K562 (cell line): ENCODE measurements around the gene TNPO2. TPM values are rescaled to one million over a fixed set of nuclear protein-coding genes. Genes with fewer than 3 reads are reported as not detected.

Source experiments
- ATAC-seq: fragments of 200-7000 bp; cut with Tn5 transposase; 3 replicates; pipeline ENCODE4 v1.9.1; 2020; ENCODE audit warnings: moderate library complexity
- BruUV-seq: library from RNA; stranded (reverse); fragments of 400-500 nt; replicated peaks from 2 replicates; lab custom pipeline; 2021; lab: Mats Ljungman, UMichigan
- CTCF ChIA-PET: fragments of 300-600 bp; formaldehyde crosslinking; extraction: SDS; loops from one replicate; lab custom pipeline; 2021; ENCODE audit warnings: low intra/inter-chr PET ratio; lab: Yijun Ruan, JAX
- POLR2A ChIA-PET: fragments of 300-600, 350-650 bp; sonication (Branson Sonifier 250); formaldehyde crosslinking; extraction: SDS; loops from one replicate; lab custom pipeline; 2021; ENCODE audit warnings: antibody characterized with exemption, inconsistent platforms; lab: Yijun Ruan, JAX
- DNase-seq, 4 experiments: peaks; one replicate each; pipeline versions ENCODE4 v3.0.0 to v3.0.0-alpha.2; 2011 to 2018; ENCODE audit warnings: low spot score in 3 of 4, mixed read lengths in 3 of 4; ENCODE audit errors: extremely low read depth in 1 of 4
- FAIRE-seq: peaks from 2 replicates; lab custom pipeline; 2011; peaks lifted over from hg19 to GRCh38; lab: Jason Lieb, UNC
- H2AFZ ChIP-seq: 2 replicates; pipeline ENCODE4 v1.6.0; 2011; ENCODE audit warnings: low read depth, low read length, control low read depth, inconsistent platforms
- H3K27ac ChIP-seq: fragments of 200-600 bp; 3 replicates; pipeline ENCODE4 v1.8.0; 2011; ENCODE audit warnings: low read depth, mild to moderate bottlenecking, control low read depth, inconsistent platforms, low read length, moderate library complexity, mixed read lengths; ENCODE audit errors: extremely low read depth
- H3K27me3 ChIP-seq, 2 experiments: fragments of 300-600 bp in 1 of 2; 2 replicates in 1 of 2; 3 replicates in 1 of 2; pipeline versions ENCODE4 v1.6.0 to v1.8.0; 2011; ENCODE audit warnings: inconsistent platforms in 2 of 2, low read length in 2 of 2, mild to moderate bottlenecking in 1 of 2, mixed read lengths in 1 of 2, moderate library complexity in 1 of 2; ENCODE audit not compliant: control insufficient read depth in 2 of 2, insufficient read depth in 2 of 2
- H3K36me3 ChIP-seq: fragments of 300-600 bp; 3 replicates; pipeline ENCODE4 v1.8.0; 2011; ENCODE audit warnings: mild to moderate bottlenecking, low read length, inconsistent platforms; ENCODE audit not compliant: control insufficient read depth, insufficient read depth
- H3K4me1 ChIP-seq, 2 experiments: fragments of 200-600 bp in 1 of 2; replicated peaks in 1 of 2; 2 replicates in 1 of 2; 3 replicates in 1 of 2; pipeline versions ENCODE4 v1.5.1 to v1.8.0; 2011; ENCODE audit warnings: inconsistent platforms in 2 of 2, low read length in 2 of 2, mild to moderate bottlenecking in 1 of 2, mixed read lengths in 1 of 2, moderate library complexity in 1 of 2; ENCODE audit not compliant: control insufficient read depth in 2 of 2, insufficient read depth in 2 of 2
- H3K4me2 ChIP-seq: 2 replicates; pipeline ENCODE4 v1.6.1; 2011; ENCODE audit warnings: low read length, control low read depth, inconsistent platforms, mixed read lengths; ENCODE audit not compliant: insufficient read depth
- H3K4me3 ChIP-seq: fragments of 200-600 bp; sonication (generic), shearing (Covaris generic); 2 replicates; pipeline ENCODE4 v1.5.1; 2016; ENCODE audit warnings: control low read depth, inconsistent platforms
- H3K79me2 ChIP-seq: fragments of 200-600 bp; 3 replicates; pipeline ENCODE4 v1.8.0; 2011; ENCODE audit warnings: low read length, inconsistent platforms; ENCODE audit not compliant: control insufficient read depth, insufficient read depth
- H3K9ac ChIP-seq, 2 experiments: 2 replicates each; pipeline versions ENCODE4 v1.6.0 to v1.6.1; 2011; ENCODE audit warnings: low read depth in 2 of 2, low read length in 2 of 2, control low read depth in 1 of 2, inconsistent platforms in 1 of 2, mild to moderate bottlenecking in 1 of 2, mixed read lengths in 1 of 2; ENCODE audit not compliant: insufficient read depth in 1 of 2
- H3K9me1 ChIP-seq: one replicate; pipeline ENCODE4 v1.6.0; 2011; ENCODE audit warnings: inconsistent platforms, mild to moderate bottlenecking, low read length, moderate library complexity; ENCODE audit not compliant: control insufficient read depth, insufficient read depth
- H3K9me3 ChIP-seq: replicated peaks from 2 replicates; pipeline ENCODE4 v1.5.1; 2011; ENCODE audit warnings: low read depth, low read length, inconsistent platforms; ENCODE audit not compliant: control insufficient read depth, insufficient read depth
- H4K20me1 ChIP-seq: replicated peaks from 2 replicates; pipeline ENCODE4 v1.6.1; 2011; ENCODE audit warnings: low read length, inconsistent platforms, mixed read lengths; ENCODE audit not compliant: control insufficient read depth, insufficient read depth
- CREB3 ChIP-seq: fragments of 450-650 bp; conservative IDR thresholded peaks from 2 replicates; pipeline ENCODE4 v1.6.1; 2016; ENCODE audit warnings: missing genetic modification characterization, low read depth, mild to moderate bottlenecking, missing compliant biosample characterization, moderate library complexity
- ESRRA ChIP-seq: fragments of 450-650 bp; IDR thresholded peaks from 2 replicates; pipeline ENCODE4 v1.6.1; 2014; ENCODE audit warnings: low read depth, mild to moderate bottlenecking, moderate library complexity, borderline replicate concordance
- FOXJ3 ChIP-seq: sonication (generic); formaldehyde crosslinking; IDR thresholded peaks from 2 replicates; pipeline ENCODE4 v1.4.0; 2020; ENCODE audit warnings: mild to moderate bottlenecking, missing genetic modification reagents
- HOXB6 ChIP-seq: fragments of 250-450 bp; sonication (Bioruptor Pico); IDR thresholded peaks from 2 replicates; pipeline ENCODE4 v1.5.1; 2022; ENCODE audit warnings: mild to moderate bottlenecking, borderline replicate concordance
- POLR2H ChIP-seq: IDR thresholded peaks from 2 replicates; pipeline ENCODE4 v1.6.1; 2016; ENCODE audit warnings: missing genetic modification characterization, low read depth, mild to moderate bottlenecking, control low read depth, missing compliant biosample characterization, moderate library complexity
- PURB ChIP-seq: sonication (generic); formaldehyde crosslinking; IDR thresholded peaks from 2 replicates; pipeline ENCODE4 v1.9.0; 2021; ENCODE audit warnings: low read depth, mild to moderate bottlenecking, missing genetic modification reagents
- RCOR1 ChIP-seq, 2 experiments: IDR thresholded peaks; 2 replicates each; pipeline ENCODE4 v1.6.1; 2012; ENCODE audit warnings: low read depth in 2 of 2, low read length in 2 of 2, borderline replicate concordance in 1 of 2, improper control_type of control experiment in 1 of 2
- RUNX1 ChIP-seq: sonication (generic); IDR thresholded peaks from 2 replicates; pipeline ENCODE4 v1.6.1; 2016; ENCODE audit warnings: antibody characterized with exemption, low read depth
- ZNF197 ChIP-seq: fragments of 200-800 bp; sonication (Bioruptor generic); IDR thresholded peaks from 2 replicates; pipeline ENCODE4 v1.6.1; 2016; ENCODE audit warnings: low read depth, missing genetic modification characterization, missing compliant biosample characterization
- ZNF445 ChIP-seq: fragments of 250-450 bp; sonication (Bioruptor Pico); IDR thresholded peaks from 2 replicates; pipeline ENCODE4 v1.4.0; 2020; ENCODE audit warnings: low read depth, mild to moderate bottlenecking, moderate library complexity
- WGBS: fragments of 100-300 bp; shearing (Covaris generic); methylation state at CpG from one replicate; pipeline ENCODE4 v1.1.6; 2016; ENCODE audit warnings: low coverage, mixed read lengths; ENCODE audit not compliant: insufficient coverage; ENCODE audit errors: missing lambda C conversion rate; 5-methylcytosine and 5-hydroxymethylcytosine counted together
- in situ Hi-C: fragments of 300-500 bp; cut with MboI; formaldehyde crosslinking; loops from 4 replicates; pipeline ENCODE4 v1.15.0; 2018; ENCODE audit warnings: inconsistent platforms, mixed read lengths
- intact Hi-C: fragments of 100-400 bp; cut with micrococcal nuclease; formaldehyde crosslinking; loops from 2 replicates; pipeline ENCODE4 v1.14.2; 2022
- polyA plus RNA-seq, 8 experiments: library from polyadenylated mRNA; depleted of rRNA in 4 of 8; stranded (reverse) in 5 of 8; unstranded in 3 of 8; fragments of >200 nt; fragmentation: Nextera tagmentation in 2 of 8; fragmentation: Illumina TruSeq in 1 of 8; extraction: Ambion mirVana in 2 of 8; extraction: Trizol in 1 of 8; gene quantifications; 2 replicates each; pipeline versions ENCODE4 v1.2.1 to v1.2.3, GENCODE V29; 2011 to 2014; ENCODE audit warnings: inconsistent platforms in 1 of 8, missing spikeins in 1 of 8
- total RNA-seq, 7 experiments: library from RNA; depleted of rRNA in 6 of 7; stranded (reverse); fragments of >200 nt in 6 of 7; fragmentation: Illumina TruSeq in 2 of 7; extraction: Trizol in 2 of 7; gene quantifications; 2 replicates each; pipeline versions ENCODE4 v1.2.1 to v1.2.3, GENCODE V29; 2011 to 2021; ENCODE audit warnings: low replicate concordance in 1 of 7
- TF ChIP-seq, protein P1 (sequence below): IDR thresholded peaks from 3 replicates; pipeline ENCODE4 v1.6.1; 2011; ENCODE audit warnings: borderline replicate concordance, mild to moderate bottlenecking, moderate library complexity; ENCODE audit not compliant: insufficient read length; ENCODE audit errors: extremely low read depth
- TF ChIP-seq, protein P2 (sequence below): IDR thresholded peaks from 2 replicates; pipeline ENCODE4 v1.6.1; 2016; ENCODE audit warnings: missing genetic modification characterization, missing compliant biosample characterization
- TF ChIP-seq, protein P3 (sequence below): fragments of 450-650 bp; formaldehyde crosslinking; IDR thresholded peaks from 2 replicates; pipeline ENCODE4 v1.4.0; 2022; ENCODE audit warnings: missing genetic modification characterization

The TNPO2 gene
- total and polyA plus RNA-seq, 9 of the 15 experiments (the other 6 are each of a cell fraction or from before 2014, with no cell fraction given) = 6.0 to 126 (median 53.8) TPM

GRCh38 chr19:12756150-12756883 is 32.6 kb upstream of the TNPO2 start:
- CTCF ChIA-PET = no interaction called here
- TF ChIP-seq, protein P1, sequence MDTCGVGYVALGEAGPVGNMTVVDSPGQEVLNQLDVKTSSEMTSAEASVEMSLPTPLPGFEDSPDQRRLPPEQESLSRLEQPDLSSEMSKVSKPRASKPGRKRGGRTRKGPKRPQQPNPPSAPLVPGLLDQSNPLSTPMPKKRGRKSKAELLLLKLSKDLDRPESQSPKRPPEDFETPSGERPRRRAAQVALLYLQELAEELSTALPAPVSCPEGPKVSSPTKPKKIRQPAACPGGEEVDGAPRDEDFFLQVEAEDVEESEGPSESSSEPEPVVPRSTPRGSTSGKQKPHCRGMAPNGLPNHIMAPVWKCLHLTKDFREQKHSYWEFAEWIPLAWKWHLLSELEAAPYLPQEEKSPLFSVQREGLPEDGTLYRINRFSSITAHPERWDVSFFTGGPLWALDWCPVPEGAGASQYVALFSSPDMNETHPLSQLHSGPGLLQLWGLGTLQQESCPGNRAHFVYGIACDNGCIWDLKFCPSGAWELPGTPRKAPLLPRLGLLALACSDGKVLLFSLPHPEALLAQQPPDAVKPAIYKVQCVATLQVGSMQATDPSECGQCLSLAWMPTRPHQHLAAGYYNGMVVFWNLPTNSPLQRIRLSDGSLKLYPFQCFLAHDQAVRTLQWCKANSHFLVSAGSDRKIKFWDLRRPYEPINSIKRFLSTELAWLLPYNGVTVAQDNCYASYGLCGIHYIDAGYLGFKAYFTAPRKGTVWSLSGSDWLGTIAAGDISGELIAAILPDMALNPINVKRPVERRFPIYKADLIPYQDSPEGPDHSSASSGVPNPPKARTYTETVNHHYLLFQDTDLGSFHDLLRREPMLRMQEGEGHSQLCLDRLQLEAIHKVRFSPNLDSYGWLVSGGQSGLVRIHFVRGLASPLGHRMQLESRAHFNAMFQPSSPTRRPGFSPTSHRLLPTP = no peak
- TF ChIP-seq PURB (CRISPR knock-in tag) (no peak), RCOR1 (IDR thresholded peaks at IDR 0.05; ENCODE audit: borderline replicate concordance in 1 of 2, low read depth in 2 of 2, low read length in 2 of 2) (peak in 1 of 2 experiments; percentile 57; a peak in 1 of 4 replicates), RUNX1 (no peak), FOXJ3 (CRISPR knock-in tag) (no peak), CREB3 (tag) (no peak), POLR2H (tag) (no peak), HOXB6 (CRISPR knock-in tag) (no peak), ZNF197 (CRISPR knock-in tag) (no peak), ZNF445 (CRISPR knock-in tag) (no peak), ESRRA (peak; percentile 62; the same call in 1 of the 2 replicates)
- TF ChIP-seq, protein P2, sequence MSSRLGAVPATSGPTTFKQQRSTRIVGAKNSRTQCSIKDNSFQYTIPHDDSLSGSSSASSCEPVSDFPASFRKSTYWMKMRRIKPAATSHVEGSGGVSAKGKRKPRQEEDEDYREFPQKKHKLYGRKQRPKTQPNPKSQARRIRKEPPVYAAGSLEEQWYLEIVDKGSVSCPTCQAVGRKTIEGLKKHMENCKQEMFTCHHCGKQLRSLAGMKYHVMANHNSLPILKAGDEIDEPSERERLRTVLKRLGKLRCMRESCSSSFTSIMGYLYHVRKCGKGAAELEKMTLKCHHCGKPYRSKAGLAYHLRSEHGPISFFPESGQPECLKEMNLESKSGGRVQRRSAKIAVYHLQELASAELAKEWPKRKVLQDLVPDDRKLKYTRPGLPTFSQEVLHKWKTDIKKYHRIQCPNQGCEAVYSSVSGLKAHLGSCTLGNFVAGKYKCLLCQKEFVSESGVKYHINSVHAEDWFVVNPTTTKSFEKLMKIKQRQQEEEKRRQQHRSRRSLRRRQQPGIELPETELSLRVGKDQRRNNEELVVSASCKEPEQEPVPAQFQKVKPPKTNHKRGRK (tag) = no peak
- TF ChIP-seq, protein P3, sequence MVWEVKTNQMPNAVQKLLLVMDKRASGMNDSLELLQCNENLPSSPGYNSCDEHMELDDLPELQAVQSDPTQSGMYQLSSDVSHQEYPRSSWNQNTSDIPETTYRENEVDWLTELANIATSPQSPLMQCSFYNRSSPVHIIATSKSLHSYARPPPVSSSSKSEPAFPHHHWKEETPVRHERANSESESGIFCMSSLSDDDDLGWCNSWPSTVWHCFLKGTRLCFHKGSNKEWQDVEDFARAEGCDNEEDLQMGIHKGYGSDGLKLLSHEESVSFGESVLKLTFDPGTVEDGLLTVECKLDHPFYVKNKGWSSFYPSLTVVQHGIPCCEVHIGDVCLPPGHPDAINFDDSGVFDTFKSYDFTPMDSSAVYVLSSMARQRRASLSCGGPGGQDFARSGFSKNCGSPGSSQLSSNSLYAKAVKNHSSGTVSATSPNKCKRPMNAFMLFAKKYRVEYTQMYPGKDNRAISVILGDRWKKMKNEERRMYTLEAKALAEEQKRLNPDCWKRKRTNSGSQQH (CRISPR knock-in tag) = no peak

More at GRCh38 chr19:12756150-12756883, 32.6 kb upstream of the TNPO2 start:
- ATAC-seq (no peak), DNase-seq (peak in 1 of 4 experiments; percentile 34), FAIRE-seq (peak; percentile 51)
- Histone ChIP-seq H3K79me2 (no peaks in the 10 kb centered on the region), H3K27ac (no peak overlapping the region), H3K9ac (peak overlapping the region in 1 of 2 experiments; percentile 74; a peak in 2 of 4 replicates), H3K4me3 (no peak overlapping the region), H4K20me1 (no peaks in the 10 kb centered on the region), H3K36me3 (no peaks in the 10 kb centered on the region), H3K4me2 (no peak overlapping the region), H2AFZ (no peak overlapping the region), H3K27me3 (peaks cover 12 to 22% of the 10 kb centered on the region in 2 experiments; a peak in 3 of 5 replicates), H3K4me1 (peaks cover 5 to 51% of the 10 kb centered on the region in 2 experiments; a peak in 3 of 5 replicates), H3K9me3 (no peaks in the 10 kb centered on the region), H3K9me1 (no peaks in the 10 kb centered on the region)
- no TSS peak for BruUV-seq
- in situ Hi-C loops = no loop called here
- WGBS = 28% methylated on average over 18 of the region's 19 CpGs
- intact Hi-C loops = no loop called here
- POLR2A ChIA-PET = interaction anchor here (0.7 to 2.3 kb wide), 3 partner anchors 9 to 33 kb away, joined by 5 to 8 read pairs (median 7); partner anchors contain the start of gene TNPO2
